GOT3 (cell line): ENCODE measurements around the gene HIBCH.
"Not testable (repeated sequence)": the region's sequence is repeated elsewhere in the genome, so short reads cannot be mapped to it uniquely, and the experiment has no call there.

Source experiments
- DNase-seq: peaks from one replicate; lab custom pipeline; 2025; ENCODE audit warnings: mixed read lengths; lab: John Stamatoyannopoulos, UW

Gene HIBCH

GRCh38 chr2:190342611-190343010, 23.0 kb upstream of the HIBCH start:
- DNase-seq: no peak

- no peak for DNase-seq
Observed at GRCh38 chr2:190340369-190340768, 20.7 kb upstream of the HIBCH start.

- no peak for DNase-seq
Observed at GRCh38 chr2:190339394-190339793, 19.8 kb upstream of the HIBCH start.

GRCh38 chr2:190338453-190338852, 18.8 kb upstream of the HIBCH start:
- no peak for DNase-seq

- no peak for DNase-seq
Observed at GRCh38 chr2:190336420-190336819, 16.8 kb upstream of the HIBCH start.

- not testable (repeated sequence) for DNase-seq
Observed at GRCh38 chr2:190335584-190335983, 16.0 kb upstream of the HIBCH start.

- DNase-seq: no peak
Observed at GRCh38 chr2:190335225-190335559, 15.6 kb upstream of the HIBCH start.

- no peak for DNase-seq
Observed at GRCh38 chr2:190334479-190335224, 15.0 kb upstream of the HIBCH start.

GRCh38 chr2:190333928-190334327, 14.3 kb upstream of the HIBCH start:
- DNase-seq: no peak

- DNase-seq: no peak
Observed at GRCh38 chr2:190333395-190333794, 13.8 kb upstream of the HIBCH start.

- DNase-seq: no peak
Observed at GRCh38 chr2:190328573-190329147, 9.0 kb upstream of the HIBCH start.

GRCh38 chr2:190327867-190328572, 8.4 kb upstream of the HIBCH start:
- no peak for DNase-seq

GRCh38 chr2:190325588-190325987, 6.0 kb upstream of the HIBCH start:
- DNase-seq: no peak

GRCh38 chr2:190323406-190323805, 3.8 kb upstream of the HIBCH start:
- DNase-seq: no peak

GRCh38 chr2:190320696-190321095, 1.1 kb upstream of the HIBCH start:
- DNase-seq: no peak

- no peak for DNase-seq
Observed at GRCh38 chr2:190318931-190319554, 583 bp downstream of the HIBCH start.

- DNase-seq: no peak
Observed at GRCh38 chr2:190318514-190318913, 1.1 kb downstream of the HIBCH start.

- DNase-seq: no peak
Observed at GRCh38 chr2:190315273-190315672, 4.4 kb downstream of the HIBCH start.

- DNase-seq: no peak
Observed at GRCh38 chr2:190313880-190314279, 5.7 kb downstream of the HIBCH start.

- not testable (repeated sequence) for DNase-seq
Observed at GRCh38 chr2:190312635-190313025, 7.0 kb downstream of the HIBCH start.

- DNase-seq: no peak
Observed at GRCh38 chr2:190311893-190312634, 7.6 kb downstream of the HIBCH start.

- no peak for DNase-seq
Observed at GRCh38 chr2:190308031-190308430, 11.6 kb downstream of the HIBCH start.
